IMR-90 (cell line): Measurements from ENCODE around the gene BAD. TPM values are rescaled to one million over a fixed set of nuclear protein-coding genes. Genes with fewer than 3 reads are reported as not detected.

Experiments used
- ATAC-seq: fragments of 200-7000 bp; cut with Tn5 transposase; 2 replicates; pipeline ENCODE4 v1.9.1; 2020; ENCODE audit warnings: low read depth, mild to moderate bottlenecking, moderate library complexity
- BruUV-seq: library from RNA; stranded (reverse); fragments of 400-500 nt; replicated peaks from 2 replicates; lab custom pipeline; 2021; lab: Mats Ljungman, UMichigan
- CTCF ChIA-PET: fragments of 300-600 bp; formaldehyde crosslinking; extraction: SDS; loops from one replicate; lab custom pipeline; 2021; ENCODE audit warnings: antibody characterized with exemption; lab: Yijun Ruan, JAX
- POLR2A ChIA-PET: fragments of 300-600 bp; sonication (Branson Sonifier 250); formaldehyde crosslinking; loops from one replicate; lab custom pipeline; 2022; ENCODE audit warnings: antibody characterized with exemption; ENCODE audit not compliant: unreplicated experiment; lab: Charles Lee
- DNase-seq: peaks from one replicate; pipeline ENCODE4 v3.0.0; 2013
- H2AFZ ChIP-seq: replicated peaks from 2 replicates; pipeline ENCODE3; 2013; ENCODE audit warnings: low read length, mild to moderate bottlenecking; ENCODE audit not compliant: poor library complexity
- H2AK5ac ChIP-seq: 2 replicates; pipeline ENCODE4 v1.6.1; 2013; ENCODE audit warnings: low read depth, low read length, inconsistent platforms
- H2AK9ac ChIP-seq: replicated peaks from 2 replicates; pipeline ENCODE3; 2013; ENCODE audit warnings: mild to moderate bottlenecking, low read depth, low read length, moderate library complexity; ENCODE audit not compliant: poor library complexity
- H2BK120ac ChIP-seq: 2 replicates; pipeline ENCODE4 v1.6.1; 2013; ENCODE audit warnings: low read depth, low read length, inconsistent platforms
- H2BK15ac ChIP-seq: 3 replicates; pipeline ENCODE4 v1.6.1; 2013; ENCODE audit warnings: low read depth, low read length, inconsistent platforms
- H2BK20ac ChIP-seq: 2 replicates; pipeline ENCODE4 v1.6.1; 2013; ENCODE audit warnings: low read depth, mild to moderate bottlenecking, inconsistent platforms, low read length, moderate library complexity
- H2BK5ac ChIP-seq: 2 replicates; pipeline ENCODE4 v1.6.1; 2013; ENCODE audit warnings: mild to moderate bottlenecking, low read depth, low read length, inconsistent platforms; ENCODE audit not compliant: poor library complexity, severe bottlenecking
- H3K14ac ChIP-seq: replicated peaks from 2 replicates; pipeline ENCODE4 v1.6.1; 2013; ENCODE audit warnings: low read depth, low read length, inconsistent platforms
- H3K18ac ChIP-seq: 2 replicates; pipeline ENCODE4 v1.6.1; 2013; ENCODE audit warnings: low read depth, low read length, control low read depth
- H3K23ac ChIP-seq: 2 replicates; pipeline ENCODE4 v1.6.1; 2013; ENCODE audit warnings: low read depth, low read length, inconsistent platforms
- H3K27ac ChIP-seq: 2 replicates; pipeline ENCODE4 v1.5.1; 2013; ENCODE audit warnings: mild to moderate bottlenecking, control low read depth, low read length; ENCODE audit not compliant: insufficient read depth
- H3K27me3 ChIP-seq: 2 replicates; pipeline ENCODE4 v1.6.1; 2013; ENCODE audit warnings: low read length; ENCODE audit not compliant: control insufficient read depth, insufficient read depth
- H3K36me3 ChIP-seq: 2 replicates; pipeline ENCODE4 v1.6.1; 2013; ENCODE audit warnings: low read length, mixed read lengths; ENCODE audit not compliant: control insufficient read depth, insufficient read depth
- H3K4ac ChIP-seq: 2 replicates; pipeline ENCODE4 v1.6.1; 2013; ENCODE audit warnings: low read depth, low read length, inconsistent platforms
- H3K4me1 ChIP-seq: 2 replicates; pipeline ENCODE4 v1.6.1; 2013; ENCODE audit warnings: low read length, mixed read lengths; ENCODE audit not compliant: control insufficient read depth, insufficient read depth
- H3K4me2 ChIP-seq: 2 replicates; pipeline ENCODE4 v1.6.1; 2013; ENCODE audit warnings: low read depth, mild to moderate bottlenecking, control low read depth, low read length, moderate library complexity
- H3K4me3 ChIP-seq: 2 replicates; pipeline ENCODE4 v1.5.1; 2013; ENCODE audit warnings: low read depth, mild to moderate bottlenecking, control low read depth, low read length, moderate library complexity; ENCODE audit not compliant: insufficient read depth
- H3K56ac ChIP-seq: 2 replicates; pipeline ENCODE4 v1.6.1; 2013; ENCODE audit warnings: low read length, inconsistent platforms; ENCODE audit not compliant: insufficient read depth; ENCODE audit errors: extremely low read depth
- H3K79me1 ChIP-seq, 2 experiments: 2 replicates each; pipeline ENCODE4 v1.6.1; 2013; ENCODE audit warnings: low read length in 2 of 2, inconsistent platforms in 1 of 2, low read depth in 1 of 2
- H3K9ac ChIP-seq: 2 replicates; pipeline ENCODE4 v1.6.1; 2013; ENCODE audit warnings: low read depth, low read length, control low read depth
- H3K9me1 ChIP-seq: 2 replicates; pipeline ENCODE4 v1.6.1; 2013; ENCODE audit warnings: low read length, inconsistent platforms; ENCODE audit not compliant: insufficient read depth
- H3K9me3 ChIP-seq: 2 replicates; pipeline ENCODE4 v1.6.1; 2013; ENCODE audit warnings: low read length; ENCODE audit not compliant: control insufficient read depth, insufficient read depth
- H4K20me1 ChIP-seq: 2 replicates; pipeline ENCODE4 v1.6.1; 2013; ENCODE audit warnings: low read length, inconsistent platforms; ENCODE audit not compliant: insufficient read depth
- H4K5ac ChIP-seq: 2 replicates; pipeline ENCODE4 v1.6.1; 2013; ENCODE audit warnings: mild to moderate bottlenecking, low read depth, low read length, control low read depth
- H4K8ac ChIP-seq, 2 experiments: 2 replicates each; pipeline ENCODE4 v1.6.1; 2013; ENCODE audit warnings: low read depth in 2 of 2, low read length in 2 of 2, control low read depth in 1 of 2, inconsistent platforms in 1 of 2
- H4K91ac ChIP-seq: 2 replicates; pipeline ENCODE4 v1.6.1; 2013; ENCODE audit warnings: low read depth, low read length, inconsistent platforms; ENCODE audit not compliant: insufficient read depth
- BHLHE40 ChIP-seq: fragments of 150-350 bp; IDR thresholded peaks from 2 replicates; pipeline ENCODE4 v1.6.1; 2016; ENCODE audit warnings: mild to moderate bottlenecking, low read depth, low read length
- CEBPB ChIP-seq: IDR thresholded peaks from 2 replicates; pipeline ENCODE4 v1.6.1; 2012; ENCODE audit warnings: low read depth, low read length, improper control_type of control experiment
- MXI1 ChIP-seq: IDR thresholded peaks from 2 replicates; pipeline ENCODE4 v1.6.1; 2012; ENCODE audit warnings: low read depth, mild to moderate bottlenecking, low read length, moderate library complexity, borderline replicate concordance
- RFX5 ChIP-seq: IDR thresholded peaks from 2 replicates; pipeline ENCODE4 v1.8.0; 2012; ENCODE audit warnings: low read depth, mild to moderate bottlenecking, low read length, moderate library complexity
- USF2 ChIP-seq: fragments of 150-350 bp; IDR thresholded peaks from 2 replicates; pipeline ENCODE4 v1.6.1; 2017; ENCODE audit warnings: mild to moderate bottlenecking, antibody characterized with exemption, low read length, low read depth
- WGBS, 2 experiments: methylation state at CpG; one replicate each; pipeline versions ENCODE4 v1.1.5 to v1.1.7; 2013; ENCODE audit warnings: missing lambda C conversion rate in 2 of 2; ENCODE audit not compliant: insufficient read length in 1 of 2; ENCODE audit errors: extremely low coverage in 2 of 2; 5-methylcytosine and 5-hydroxymethylcytosine counted together
- dilution Hi-C: fragments of 300-500 bp; cut with HindIII; formaldehyde crosslinking; loops from one replicate; pipeline ENCODE4 v1.14.3; 2018; ENCODE audit warnings: low sequenced_read_pairs; ENCODE audit not compliant: unreplicated experiment
- in situ Hi-C: fragments of 300-500 bp; cut with MboI; formaldehyde crosslinking; loops from 3 replicates; pipeline ENCODE4 v1.14.3; 2019; ENCODE audit warnings: low sequenced_read_pairs, inconsistent platforms, mixed read lengths
- intact Hi-C: fragments of 100-400 bp; cut with micrococcal nuclease; formaldehyde crosslinking; loops from 2 replicates; pipeline ENCODE4 v1.10.0; 2022
- polyA plus RNA-seq, 3 experiments: library from polyadenylated mRNA; depleted of rRNA; stranded (reverse); fragments of >200 nt; gene quantifications; 2 replicates each; pipeline ENCODE4 v1.2.3, GENCODE V29; 2012; ENCODE audit warnings: low replicate concordance in 1 of 3
- total RNA-seq: library from RNA; depleted of rRNA; stranded (reverse); fragments of >200 nt; gene quantifications from 2 replicates; pipeline ENCODE4 v1.2.3, GENCODE V29; 2012

BAD gene
- total and polyA plus RNA-seq, 2 of the 4 experiments (the other 2 are of a cell fraction), result 30.3 to 68.0 TPM

GRCh38 chr11:64331569-64332371, 47.3 kb upstream of the BAD start (continued):
- no peak for TF ChIP-seq RFX5
- no peak for TF ChIP-seq MXI1
- TF ChIP-seq BHLHE40, result no peak
- TF ChIP-seq CEBPB, result no peak

DNA sequence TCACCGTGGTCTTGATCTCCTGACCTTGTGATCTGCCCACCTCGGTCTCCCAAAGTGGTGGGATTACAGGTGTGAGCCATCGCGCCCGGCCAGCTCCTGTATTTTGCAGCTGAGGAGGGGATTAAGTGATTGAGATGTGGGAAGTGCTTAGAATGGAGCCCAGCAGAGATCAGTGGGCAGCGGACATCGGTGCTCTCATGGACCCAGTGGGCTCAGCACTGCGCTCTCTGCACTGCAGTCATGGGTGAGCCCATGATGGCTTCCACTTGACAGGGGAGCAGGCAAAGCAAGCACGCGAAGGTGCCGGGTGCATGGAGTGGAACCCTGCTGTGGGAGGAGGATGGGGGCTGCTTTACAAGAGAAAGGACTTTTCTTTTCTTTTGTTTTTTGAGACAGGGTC, 46.4 kb upstream of the BAD start:
- Histone ChIP-seq H4K91ac (no peak overlapping the region), H3K14ac (no peak overlapping the region), H2AK9ac (peak overlapping the region; percentile 87), H4K20me1 (0 out of 2 replicates have a peak, but pooled peaks cover 3% of the 10 kb centered on the region), H3K79me1 (no peaks in the 10 kb centered on the region), H2BK20ac (no peak overlapping the region), H3K56ac (no peak overlapping the region), H3K9me1 (peaks cover 8% of the 10 kb centered on the region), H2AK5ac (no peak overlapping the region), H3K27ac (no peak overlapping the region), H3K9ac (no peak overlapping the region), H3K23ac (no peak overlapping the region), H2BK5ac (no peak overlapping the region), H3K4ac (no peak overlapping the region), H2AFZ (peak overlapping the region; percentile 17), H3K4me2 (no peak overlapping the region), H3K4me3 (no peak overlapping the region), H2BK15ac (no peak overlapping the region), H3K9me3 (0 out of 2 replicates have a peak, but pooled peaks cover 2% of the 10 kb centered on the region), H4K5ac (no peak overlapping the region), H2BK120ac (no peak overlapping the region), H3K27me3 (no peaks in the 10 kb centered on the region; the same call in 1 of the 2 replicates), H3K36me3 (no peaks in the 10 kb centered on the region), H3K18ac (no peak overlapping the region), H4K8ac (no peak overlapping the region), H3K4me1 (peaks cover 7% of the 10 kb centered on the region)
- CTCF ChIA-PET, result interaction anchor here (1.0 to 2.5 kb wide), 4 partner anchors 11 to 358 kb away, joined by 3 to 17 read pairs (median 4); no protein-coding TSS in a partner anchor
- DNase-seq, result no peak
- no TSS peak for BruUV-seq
- in situ Hi-C loops, result no loop called here
- POLR2A ChIA-PET, result no interaction called here
- no peak for ATAC-seq
- dilution Hi-C loops, result no loop called here
- 80% methylated on average over 3 of the region's 11 CpGs; no CpG with 5 or more reads in 1 of the 2 experiments for WGBS, 2 experiments
- TF ChIP-seq USF2, result no peak
- intact Hi-C loops, result loop anchor here (1.0 kb wide), 1 partner anchor 27 kb away; no protein-coding TSS in a partner anchor
